Activated CD8-positive, alpha-beta T cell treated with anti-CD3 and anti-CD28 coated beads for 36 hours (primary cell): ENCODE measurements around the gene VSTM2L. TPM values are rescaled to one million over a fixed set of nuclear protein-coding genes. Genes with fewer than 3 reads are reported as not detected.

Experiments
- ATAC-seq: fragments of 200-7000 bp; cut with Tn5 transposase; one replicate; pipeline ENCODE4 v1.10.0; 2021; ENCODE audit warnings: mild to moderate bottlenecking, moderate library complexity
- CTCF ChIA-PET: fragments of 350-600 bp; sonication (Branson Sonifier 250); formaldehyde crosslinking; loops from one replicate; lab custom pipeline; 2021; ENCODE audit warnings: antibody characterized with exemption; lab: Charles Lee
- POLR2A ChIA-PET: fragments of 350-600 bp; sonication (Branson Sonifier 250); formaldehyde crosslinking; loops from one replicate; lab custom pipeline; 2021; ENCODE audit warnings: antibody characterized with exemption; lab: Charles Lee
- DNase-seq: peaks from one replicate; pipeline ENCODE4 v3.0.0-alpha.2; 2020
- H3K27ac Mint-ChIP-seq: one replicate; pipeline ENCODE4 v1.8.0; 2021; ENCODE audit warnings: mild to moderate bottlenecking, mixed read lengths
- H3K27me3 Mint-ChIP-seq: one replicate; pipeline ENCODE4 v1.8.0; 2021; ENCODE audit warnings: mixed read lengths
- H3K36me3 Mint-ChIP-seq: one replicate; pipeline ENCODE4 v1.8.0; 2021; ENCODE audit warnings: low read depth, mixed read lengths
- H3K4me1 Mint-ChIP-seq: one replicate; pipeline ENCODE4 v1.8.0; 2021; ENCODE audit warnings: low read depth, mixed read lengths
- H3K4me3 Mint-ChIP-seq: one replicate; pipeline ENCODE4 v1.8.0; 2021; ENCODE audit warnings: mild to moderate bottlenecking, moderate library complexity, mixed read lengths
- H3K9me3 Mint-ChIP-seq: one replicate; pipeline ENCODE4 v1.8.0; 2021; ENCODE audit warnings: mixed read lengths
- CTCF ChIP-seq: fragments of 200-600 bp; IDR thresholded peaks from one replicate; pipeline ENCODE4 v1.8.0; 2022; ENCODE audit warnings: antibody characterized with exemption, mild to moderate bottlenecking
- intact Hi-C: fragments of 100-400 bp; cut with micrococcal nuclease; formaldehyde crosslinking; loops from one replicate; pipeline ENCODE4 v1.10.0; 2022
- total RNA-seq, 2 experiments: library from RNA; stranded (reverse); gene quantifications; one replicate each; pipeline ENCODE4 v1.2.3, GENCODE V29; 2021

The VSTM2L gene
- total RNA-seq, 2 experiments from 2014 or later: not detected

- H3K36me3 Mint-ChIP-seq: no peaks in the 10 kb centered on the region
- no peaks in the 10 kb centered on the region for H3K9me3 Mint-ChIP-seq
- intact Hi-C loops: no loop called here
- H3K27me3 Mint-ChIP-seq: no peaks in the 10 kb centered on the region
- DNase-seq: no peak
- no peak for ATAC-seq
- no peak for TF ChIP-seq CTCF
- no peaks in the 10 kb centered on the region for H3K4me1 Mint-ChIP-seq
- H3K4me3 Mint-ChIP-seq: no peak overlapping the region
- H3K27ac Mint-ChIP-seq: no peak overlapping the region
- ChIA-PET POLR2A (no interaction called here), CTCF (no interaction called here)
Observed at GRCh38 chr20:37879843-37880242, 23.1 kb upstream of the VSTM2L start.

- no peaks in the 10 kb centered on the region for H3K36me3 Mint-ChIP-seq
- DNase-seq (no peak), ATAC-seq (no peak)
- no peaks in the 10 kb centered on the region for H3K9me3 Mint-ChIP-seq
- ChIA-PET POLR2A (no interaction called here), CTCF (interaction anchor here (1.0 kb wide), 1 partner anchor 116 kb away, joined by 3 read pairs; no protein-coding TSS in a partner anchor)
- intact Hi-C loops: no loop called here
- H3K4me1 Mint-ChIP-seq: no peaks in the 10 kb centered on the region
- H3K4me3 Mint-ChIP-seq: no peak overlapping the region
- H3K27me3 Mint-ChIP-seq: no peaks in the 10 kb centered on the region
- no peak overlapping the region for H3K27ac Mint-ChIP-seq
- TF ChIP-seq CTCF: no peak
Observed at GRCh38 chr20:37880726-37881591, 22.0 kb upstream of the VSTM2L start.

GRCh38 chr20:37881601-37882343, 21.2 kb upstream of the VSTM2L start:
- ChIA-PET POLR2A (no interaction called here), CTCF (interaction anchor here (1.0 kb wide), 1 partner anchor 115 kb away, joined by 3 read pairs; no protein-coding TSS in a partner anchor)
- intact Hi-C loops: no loop called here
- no peaks in the 10 kb centered on the region for H3K9me3 Mint-ChIP-seq
- DNase-seq: no peak
- H3K27me3 Mint-ChIP-seq: no peaks in the 10 kb centered on the region
- H3K4me1 Mint-ChIP-seq: no peaks in the 10 kb centered on the region
- no peak overlapping the region for H3K27ac Mint-ChIP-seq
- H3K36me3 Mint-ChIP-seq: no peaks in the 10 kb centered on the region
- no peak for ATAC-seq
- no peak for TF ChIP-seq CTCF
- no peak overlapping the region for H3K4me3 Mint-ChIP-seq

- no peaks in the 10 kb centered on the region for H3K9me3 Mint-ChIP-seq
- ATAC-seq (no peak), DNase-seq (no peak)
- intact Hi-C loops: no loop called here
- H3K4me3 Mint-ChIP-seq: no peak overlapping the region
- H3K36me3 Mint-ChIP-seq: no peaks in the 10 kb centered on the region
- ChIA-PET POLR2A (no interaction called here), CTCF (no interaction called here)
- no peaks in the 10 kb centered on the region for H3K4me1 Mint-ChIP-seq
- no peak overlapping the region for H3K27ac Mint-ChIP-seq
- TF ChIP-seq CTCF: no peak
- no peaks in the 10 kb centered on the region for H3K27me3 Mint-ChIP-seq
Observed at GRCh38 chr20:37882961-37883712, 19.8 kb upstream of the VSTM2L start.
